Measurements from ENCODE around the gene ACOT7. TPM values are rescaled to one million over a fixed set of nuclear protein-coding genes. Genes with fewer than 3 reads are reported as not detected.

The ACOT7 gene
- total RNA-seq, 2 experiments from 2014 or later = 5.3 to 5.4 TPM

DNA sequence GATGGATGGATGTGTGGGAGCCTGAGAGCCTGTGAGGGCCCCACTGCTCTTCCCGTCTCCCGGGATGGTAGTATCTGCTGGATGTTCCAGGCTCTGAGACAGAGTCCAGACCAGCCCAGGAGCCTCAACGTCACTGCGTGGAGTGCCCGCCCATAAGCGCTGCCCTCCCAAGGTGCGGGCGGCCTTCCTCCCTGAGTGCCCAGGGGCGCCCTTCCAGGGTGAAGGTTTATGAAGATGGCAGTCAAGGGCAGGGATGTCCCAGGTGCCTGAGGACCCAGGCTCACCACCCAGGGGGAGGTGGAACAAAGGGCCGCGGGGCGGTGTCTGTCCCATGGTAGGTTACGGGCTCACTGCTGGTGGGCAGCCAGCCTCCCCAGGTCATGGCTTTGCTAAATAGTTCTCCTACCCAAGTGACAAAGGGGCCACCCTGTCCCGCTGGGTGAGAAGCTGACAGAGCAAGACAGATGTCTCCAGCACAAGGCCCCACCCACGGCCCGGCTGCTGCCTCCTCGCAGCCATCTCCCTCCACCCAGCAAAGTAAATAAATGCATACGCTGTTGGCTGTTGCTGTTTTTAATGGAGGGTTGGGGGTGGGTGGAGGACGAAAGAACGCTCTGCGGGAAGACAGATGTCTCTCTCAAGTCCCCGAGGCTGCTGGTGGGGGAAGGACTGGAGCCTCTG lies 123.7 kb downstream of the ACOT7 start:
- Histone ChIP-seq H3K27ac (ENCODE audit: low read depth in 1 of 2, low read length in 2 of 2) (no peak overlapping the region), H3K27me3 (ENCODE audit: control insufficient read depth in 1 of 2, insufficient read depth in 2 of 2, low read length in 2 of 2) (no peaks in the 10 kb centered on the region), H3K9me3 (ENCODE audit: control insufficient read depth in 1 of 2, insufficient read depth in 1 of 2, low read length in 2 of 2) (no peaks in the 10 kb centered on the region), H3K4me1 (ENCODE audit: insufficient read depth, low read length) (no peaks in the 10 kb centered on the region), H3K36me3 (ENCODE audit: insufficient read depth, low read length) (no peaks in the 10 kb centered on the region), H3K4me3 (ENCODE audit: low read length) (no peak overlapping the region)
- Mint-ChIP-seq H3K27me3 (no peaks in the 10 kb centered on the region), H3K4me3 (no peak overlapping the region), H3K4me1 (ENCODE audit: low read depth) (no peaks in the 10 kb centered on the region), H3K9me3 (no peaks in the 10 kb centered on the region), H3K36me3 (ENCODE audit: low read depth) (no peaks in the 10 kb centered on the region), H3K27ac (no peak overlapping the region)
- TF ChIP-seq, protein P1, sequence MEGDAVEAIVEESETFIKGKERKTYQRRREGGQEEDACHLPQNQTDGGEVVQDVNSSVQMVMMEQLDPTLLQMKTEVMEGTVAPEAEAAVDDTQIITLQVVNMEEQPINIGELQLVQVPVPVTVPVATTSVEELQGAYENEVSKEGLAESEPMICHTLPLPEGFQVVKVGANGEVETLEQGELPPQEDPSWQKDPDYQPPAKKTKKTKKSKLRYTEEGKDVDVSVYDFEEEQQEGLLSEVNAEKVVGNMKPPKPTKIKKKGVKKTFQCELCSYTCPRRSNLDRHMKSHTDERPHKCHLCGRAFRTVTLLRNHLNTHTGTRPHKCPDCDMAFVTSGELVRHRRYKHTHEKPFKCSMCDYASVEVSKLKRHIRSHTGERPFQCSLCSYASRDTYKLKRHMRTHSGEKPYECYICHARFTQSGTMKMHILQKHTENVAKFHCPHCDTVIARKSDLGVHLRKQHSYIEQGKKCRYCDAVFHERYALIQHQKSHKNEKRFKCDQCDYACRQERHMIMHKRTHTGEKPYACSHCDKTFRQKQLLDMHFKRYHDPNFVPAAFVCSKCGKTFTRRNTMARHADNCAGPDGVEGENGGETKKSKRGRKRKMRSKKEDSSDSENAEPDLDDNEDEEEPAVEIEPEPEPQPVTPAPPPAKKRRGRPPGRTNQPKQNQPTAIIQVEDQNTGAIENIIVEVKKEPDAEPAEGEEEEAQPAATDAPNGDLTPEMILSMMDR (IDR thresholded peaks at IDR 0.05) = no peak
- DNase-seq (no peak), ATAC-seq (ENCODE audit: poor library complexity) (no peak)
- ChIA-PET POLR2A (no interaction called here), CTCF (no interaction called here)
- intact Hi-C loops (cut with DNase I, micrococcal nuclease) = no loop called here

DNA sequence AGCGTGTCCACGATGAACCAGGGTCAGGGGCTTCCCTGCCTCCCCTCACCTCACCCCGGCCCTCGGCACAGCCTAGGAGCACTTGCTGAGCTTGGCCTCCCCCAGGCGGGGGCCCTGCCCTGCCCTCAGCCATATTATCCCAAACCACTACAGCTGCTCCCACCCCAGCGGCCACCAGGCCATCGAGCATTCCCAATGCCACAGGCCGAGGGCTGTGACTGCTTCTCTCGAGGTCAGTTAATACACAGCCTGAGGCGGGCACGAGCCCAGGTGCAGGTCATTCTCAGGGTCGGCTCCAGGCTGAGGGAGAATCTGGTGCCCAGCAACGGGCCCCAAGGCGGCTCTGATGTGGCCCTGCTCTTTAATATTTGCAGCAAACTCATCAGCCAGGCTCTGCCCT lies 124.3 kb downstream of the ACOT7 start:
- TF ChIP-seq, protein P1 (IDR thresholded peaks at IDR 0.05) = no peak
- ChIA-PET POLR2A (no interaction called here), CTCF (no interaction called here)
- Mint-ChIP-seq H3K4me1 (ENCODE audit: low read depth) (no peaks in the 10 kb centered on the region), H3K4me3 (no peak overlapping the region), H3K27me3 (no peaks in the 10 kb centered on the region), H3K36me3 (ENCODE audit: low read depth) (no peaks in the 10 kb centered on the region), H3K9me3 (no peaks in the 10 kb centered on the region), H3K27ac (no peak overlapping the region)
- Histone ChIP-seq H3K9me3 (ENCODE audit: control insufficient read depth in 1 of 2, insufficient read depth in 1 of 2, low read length in 2 of 2) (no peaks in the 10 kb centered on the region), H3K27me3 (ENCODE audit: control insufficient read depth in 1 of 2, insufficient read depth in 2 of 2, low read length in 2 of 2) (no peaks in the 10 kb centered on the region), H3K27ac (ENCODE audit: low read depth in 1 of 2, low read length in 2 of 2) (no peak overlapping the region), H3K4me1 (ENCODE audit: insufficient read depth, low read length) (no peaks in the 10 kb centered on the region), H3K36me3 (ENCODE audit: insufficient read depth, low read length) (no peaks in the 10 kb centered on the region), H3K4me3 (ENCODE audit: low read length) (no peak overlapping the region)
- ATAC-seq (ENCODE audit: poor library complexity) (no peak), DNase-seq (no peak)
- intact Hi-C loops (cut with DNase I, micrococcal nuclease) = no loop called here

DNA sequence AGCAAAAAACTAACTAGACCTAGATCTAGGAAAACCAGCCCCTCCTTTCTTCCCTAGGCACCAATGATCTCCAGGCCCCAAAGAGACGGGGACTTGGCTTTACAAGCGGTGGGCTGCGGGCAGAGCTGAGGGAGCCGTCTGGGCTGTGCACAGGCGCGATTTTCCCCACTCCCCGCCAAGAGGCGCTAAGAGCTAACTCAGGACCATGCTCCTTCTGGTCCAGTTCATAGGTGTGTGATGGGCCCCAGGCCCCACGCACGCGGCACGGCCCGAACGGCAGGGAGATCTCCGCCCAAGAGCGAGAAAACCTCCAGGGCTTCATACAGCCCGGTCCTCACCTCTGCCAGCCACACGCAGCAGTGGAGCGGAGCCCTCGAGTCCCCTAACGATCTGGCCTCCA lies 125.2 kb downstream of the ACOT7 start:
- CTCF ChIA-PET = interaction anchor here (1.8 kb wide), 1 partner anchor 155 kb away, joined by 4 read pairs; no protein-coding TSS in a partner anchor
- no peak for ATAC-seq (ENCODE audit: poor library complexity)

More for the DNA sequence above, 125.2 kb downstream of the ACOT7 start:
- H3K9me3 ChIP-seq (ENCODE audit: control insufficient read depth in 1 of 2, insufficient read depth in 1 of 2, low read length in 2 of 2) = no peaks in the 10 kb centered on the region
- TF ChIP-seq, protein P1 (IDR thresholded peaks at IDR 0.05) = no peak
- Mint-ChIP-seq H3K4me1 (ENCODE audit: low read depth) (no peaks in the 10 kb centered on the region), H3K4me3 (no peak overlapping the region), H3K27ac (no peak overlapping the region), H3K27me3 (no peaks in the 10 kb centered on the region), H3K9me3 (no peaks in the 10 kb centered on the region), H3K36me3 (ENCODE audit: low read depth) (no peaks in the 10 kb centered on the region)
- intact Hi-C loops (cut with DNase I, micrococcal nuclease) = no loop called here
- H3K4me3 ChIP-seq (ENCODE audit: low read length) = no peak overlapping the region
- POLR2A ChIA-PET = no interaction called here
- no peaks in the 10 kb centered on the region for H3K27me3 ChIP-seq (ENCODE audit: control insufficient read depth in 1 of 2, insufficient read depth in 2 of 2, low read length in 2 of 2)
- no peaks in the 10 kb centered on the region for H3K4me1 ChIP-seq (ENCODE audit: insufficient read depth, low read length)
- no peak overlapping the region for H3K27ac ChIP-seq (ENCODE audit: low read depth in 1 of 2, low read length in 2 of 2)
- no peaks in the 10 kb centered on the region for H3K36me3 ChIP-seq (ENCODE audit: insufficient read depth, low read length)
- no peak for DNase-seq

All from CD4-positive, alpha-beta T cell (primary cell).